CD4-positive, alpha-beta memory T cell (primary cell): Measurements from ENCODE around the gene RAPGEF1. TPM values are rescaled to one million over a fixed set of nuclear protein-coding genes. Genes with fewer than 3 reads are reported as not detected.
A peak's percentile ranks its signal among the peaks of the same experiment; 100 is the strongest.

Experiments
- CTCF ChIA-PET: fragments of 350-600 bp; sonication (Branson Sonifier 250); formaldehyde crosslinking; loops from one replicate; lab custom pipeline; 2021; ENCODE audit warnings: inconsistent platforms; ENCODE audit not compliant: partially characterized antibody; lab: Charles Lee
- POLR2A ChIA-PET: fragments of 350-600 bp; sonication (Branson Sonifier 250); formaldehyde crosslinking; loops from one replicate; lab custom pipeline; 2021; ENCODE audit not compliant: partially characterized antibody; lab: Charles Lee
- DNase-seq, 5 donors: peaks; one replicate each; pipeline versions ENCODE4 v3.0.0 to v3.0.0-alpha.2; 2020 to 2022; ENCODE audit warnings: mixed read lengths in 1 of 5
- H3K27ac ChIP-seq: one replicate; pipeline ENCODE4 v1.7.0; 2013; ENCODE audit warnings: low read depth, low read length
- H3K27me3 ChIP-seq: 2 replicates; pipeline ENCODE4 v1.7.0; 2013; ENCODE audit warnings: mild to moderate bottlenecking, low read length, moderate library complexity; ENCODE audit not compliant: insufficient read depth
- H3K36me3 ChIP-seq: 2 replicates; pipeline ENCODE4 v1.7.0; 2013; ENCODE audit warnings: mild to moderate bottlenecking, low read length, moderate library complexity; ENCODE audit not compliant: insufficient read depth
- H3K4me1 ChIP-seq: 2 replicates; pipeline ENCODE4 v1.7.0; 2013; ENCODE audit warnings: mild to moderate bottlenecking, low read length, moderate library complexity; ENCODE audit not compliant: insufficient read depth
- H3K4me3 ChIP-seq, 2 donors: one replicate each; pipeline ENCODE4 v1.7.0; 2013; ENCODE audit warnings: low read length in 2 of 2, mild to moderate bottlenecking in 1 of 2
- H3K9me3 ChIP-seq, 2 donors: one replicate each; pipeline ENCODE4 v1.7.0; 2013; ENCODE audit warnings: low read length in 2 of 2, control low read depth in 1 of 2; ENCODE audit not compliant: control insufficient read depth in 1 of 2
- H3K27ac Mint-ChIP-seq, 7 donors: one replicate each; pipeline ENCODE4 v1.8.0; 2020 to 2021; ENCODE audit warnings: mixed read lengths in 7 of 7, mild to moderate bottlenecking in 6 of 7, inconsistent platforms in 3 of 7, moderate library complexity in 3 of 7
- H3K27me3 Mint-ChIP-seq, 2 donors: one replicate each; pipeline ENCODE4 v1.8.0; 2020 to 2021; ENCODE audit warnings: mixed read lengths in 2 of 2
- H3K36me3 Mint-ChIP-seq, 2 donors: one replicate each; pipeline ENCODE4 v1.8.0; 2020 to 2021; ENCODE audit warnings: mixed read lengths in 2 of 2, inconsistent platforms in 1 of 2, mild to moderate bottlenecking in 1 of 2
- H3K4me1 Mint-ChIP-seq, 4 donors: one replicate each; pipeline ENCODE4 v1.8.0; 2020 to 2021; ENCODE audit warnings: mixed read lengths in 4 of 4, mild to moderate bottlenecking in 1 of 4
- H3K4me3 Mint-ChIP-seq, 8 donors: one replicate each; pipeline ENCODE4 v1.8.0; 2020 to 2021; ENCODE audit warnings: mixed read lengths in 8 of 8, mild to moderate bottlenecking in 7 of 8, moderate library complexity in 6 of 8, inconsistent platforms in 3 of 8
- H3K9me3 Mint-ChIP-seq, 8 donors: one replicate each; pipeline ENCODE4 v1.8.0; 2020 to 2021; ENCODE audit warnings: mixed read lengths in 8 of 8, mild to moderate bottlenecking in 5 of 8, inconsistent platforms in 3 of 8, moderate library complexity in 1 of 8
- intact Hi-C: fragments of 100-400 bp; cut with micrococcal nuclease; formaldehyde crosslinking; loops from one replicate; pipeline ENCODE4 v1.15.1; 2023
- polyA plus RNA-seq, 2 donors: library from polyadenylated mRNA; unstranded; fragments of 300-500 nt; fragmentation: Illumina TruSeq; gene quantifications; one replicate each; pipeline ENCODE4 v1.2.3, GENCODE V29; 2021
- total RNA-seq, 2 experiments: library from RNA; stranded (reverse); gene quantifications; one replicate each; pipeline ENCODE4 v1.2.3, GENCODE V29; 2021

Gene RAPGEF1
- total and polyA plus RNA-seq, 4 experiments from 2014 or later = 1.5 to 149 (median 76.2) TPM

DNA sequence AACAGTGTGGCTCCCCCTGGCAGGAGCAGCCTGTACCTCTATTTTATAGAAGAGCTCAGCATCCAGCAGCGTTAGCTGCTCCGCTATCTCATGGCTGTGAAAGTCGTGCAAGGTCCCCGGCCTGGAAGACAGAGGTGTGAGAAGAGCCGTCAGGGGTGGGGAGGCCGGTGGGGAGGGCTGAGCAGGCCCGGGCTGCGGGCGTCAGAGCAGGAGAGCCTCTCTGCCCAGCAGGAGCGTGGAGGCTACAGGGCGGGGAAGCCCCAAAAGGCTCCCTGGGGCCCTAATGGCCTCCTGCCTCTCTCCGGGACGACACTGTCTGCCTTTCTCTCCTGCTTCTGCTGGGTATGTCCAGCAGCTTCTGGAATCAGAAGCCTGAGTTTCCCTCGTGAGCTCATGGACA is 152.0 kb downstream of the RAPGEF1 start:
- peaks cover 56% of the 10 kb centered on the region for H3K36me3 ChIP-seq
- no peak overlapping the region for H3K4me3 ChIP-seq
- Mint-ChIP-seq H3K27me3 (no peaks in the 10 kb centered on the region), H3K4me3 (no peak overlapping the region), H3K36me3 (peaks cover 26 to 59% of the 10 kb centered on the region in 2 donors), H3K9me3 (peaks cover 0 to 5% (median 0%) of the 10 kb centered on the region in 8 donors), H3K4me1 (peaks cover 38 to 75% (median 49%) of the 10 kb centered on the region in 4 donors), H3K27ac (peak overlapping the region in 4 of 7 donors; percentile 21 to 90 (median 66))
- ChIA-PET POLR2A (interaction anchor here (1.0 to 5.6 kb wide), 2 partner anchors 145 to 151 kb away, joined by 3 to 26 read pairs; no protein-coding TSS in a partner anchor), CTCF (interaction anchor here (0.6 to 8.8 kb wide), 2 partner anchors 145 to 153 kb away, joined by 3 to 186 read pairs; partner anchors contain the start of gene RAPGEF1)
- H3K27me3 ChIP-seq = no peaks in the 10 kb centered on the region
- no peak for DNase-seq
- peaks cover 49% of the 10 kb centered on the region for H3K4me1 ChIP-seq
- no peak overlapping the region for H3K27ac ChIP-seq
- no peaks in the 10 kb centered on the region for H3K9me3 ChIP-seq
- intact Hi-C loops = no loop called here

DNA sequence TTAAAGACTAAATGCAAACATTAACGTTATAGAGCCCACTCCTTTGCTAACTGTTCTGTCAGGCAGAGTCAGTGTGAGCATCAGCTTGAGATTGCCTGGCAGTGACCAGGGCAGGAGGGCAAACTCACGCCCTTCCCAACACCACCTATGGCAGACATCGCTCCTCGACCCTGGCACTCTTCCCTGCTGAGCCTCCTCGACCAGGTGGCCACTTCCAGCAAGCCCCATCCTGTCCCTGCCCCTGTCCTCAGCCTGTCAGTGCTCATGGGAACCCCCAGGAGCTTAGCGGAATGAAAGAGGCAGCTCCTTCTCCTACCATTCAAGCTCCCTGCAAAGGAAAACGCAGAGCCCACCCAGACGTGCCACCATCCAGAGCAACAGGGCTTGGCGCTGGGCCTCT is 152.5 kb downstream of the RAPGEF1 start:
- ChIA-PET POLR2A (interaction anchor here (1.0 kb wide), 1 partner anchor 152 kb away, joined by 3 read pairs; no protein-coding TSS in a partner anchor), CTCF (interaction anchor here (0.6 to 8.8 kb wide), 2 partner anchors 145 to 154 kb away, joined by 3 to 186 read pairs; partner anchors contain the start of gene RAPGEF1)
- H3K27ac Mint-ChIP-seq = peak overlapping the region; percentile 23 to 90 (median 82)
- Histone ChIP-seq H3K9me3 (no peaks in the 10 kb centered on the region), H3K4me1 (peaks cover 49% of the 10 kb centered on the region), H3K27me3 (no peaks in the 10 kb centered on the region), H3K4me3 (no peak overlapping the region), H3K27ac (no peak overlapping the region), H3K36me3 (peaks cover 62% of the 10 kb centered on the region)
- no peak for DNase-seq
- peaks cover 0 to 5% (median 0%) of the 10 kb centered on the region in 8 donors for H3K9me3 Mint-ChIP-seq
- intact Hi-C loops = no loop called here
- H3K4me1 Mint-ChIP-seq = peaks cover 38 to 73% (median 49%) of the 10 kb centered on the region in 4 donors
- H3K4me3 Mint-ChIP-seq = peak overlapping the region in 5 of 8 donors; percentile 1 to 43 (median 34)
- peaks cover 28 to 58% of the 10 kb centered on the region in 2 donors for H3K36me3 Mint-ChIP-seq
- H3K27me3 Mint-ChIP-seq = no peaks in the 10 kb centered on the region

DNA sequence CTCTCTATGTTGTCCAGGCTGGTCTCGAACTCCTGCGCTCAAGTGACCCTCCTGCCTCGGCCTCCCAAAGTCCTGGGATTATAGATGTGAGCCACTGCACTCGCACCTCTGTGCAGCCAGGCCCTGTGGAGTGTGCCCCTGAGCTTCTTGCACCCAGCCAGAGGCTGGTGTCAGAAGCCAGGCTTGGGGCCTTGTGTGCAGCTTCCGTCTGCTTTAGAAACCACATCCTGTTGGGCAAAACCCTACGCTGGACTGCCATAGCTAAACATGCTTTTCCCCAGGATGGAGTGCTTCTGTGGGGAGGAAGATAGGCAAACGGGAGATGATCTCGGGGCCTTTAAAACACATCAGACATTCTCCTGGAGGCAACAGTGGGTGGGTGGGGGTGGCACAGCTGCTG is 154.5 kb downstream of the RAPGEF1 start:
- peaks cover 24 to 57% (median 32%) of the 10 kb centered on the region in 4 donors for H3K4me1 Mint-ChIP-seq
- H3K27me3 Mint-ChIP-seq = no peaks in the 10 kb centered on the region
- CTCF ChIA-PET = interaction anchor here (0.7 to 2.2 kb wide), 18 partner anchors 9 to 235 kb away, joined by 3 to 16 read pairs (median 4); partner anchors contain the start of gene RAPGEF1

DNA sequence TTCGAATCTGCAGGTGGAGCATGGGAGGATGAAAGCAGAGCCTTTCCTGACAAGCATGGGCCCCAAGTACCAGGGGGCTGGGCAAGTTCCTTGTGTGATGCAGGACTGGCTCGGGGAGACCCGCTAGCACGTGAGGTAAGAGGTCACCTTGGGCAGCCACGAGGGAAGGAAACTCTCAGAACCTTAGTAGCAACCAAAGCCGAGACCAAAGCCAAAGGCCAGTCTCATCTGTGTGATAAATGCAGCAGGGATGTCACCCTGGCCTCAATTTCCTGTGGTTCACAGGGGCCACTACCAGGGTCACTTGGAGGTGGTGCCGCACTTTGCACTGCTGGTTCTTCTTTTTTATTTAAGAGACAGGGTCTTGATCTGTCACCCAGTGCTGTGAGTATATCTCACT is 155.0 kb downstream of the RAPGEF1 start:
- peak in 1 of 5 donors; percentile 46 for DNase-seq
- Histone ChIP-seq H3K27me3 (no peaks in the 10 kb centered on the region), H3K4me3 (peak overlapping the region in 1 of 2 donors; percentile 26), H3K27ac (peak overlapping the region; percentile 6), H3K4me1 (peaks cover 29% of the 10 kb centered on the region), H3K9me3 (no peaks in the 10 kb centered on the region), H3K36me3 (peaks cover 59% of the 10 kb centered on the region)
- Mint-ChIP-seq H3K27ac (peak overlapping the region; percentile 85 to 97 (median 92)), H3K27me3 (no peaks in the 10 kb centered on the region), H3K4me1 (peaks cover 20 to 52% (median 28%) of the 10 kb centered on the region in 4 donors), H3K36me3 (peaks cover 42 to 57% of the 10 kb centered on the region in 2 donors), H3K9me3 (peaks cover 0 to 9% (median 0%) of the 10 kb centered on the region in 8 donors), H3K4me3 (peak overlapping the region in 7 of 8 donors; percentile 69 to 87 (median 78))
- intact Hi-C loops = no loop called here
- POLR2A ChIA-PET = interaction anchor here (0.7 to 1.9 kb wide), 16 partner anchors 10 to 307 kb away, joined by 3 to 21 read pairs (median 5); partner anchors contain the start of gene RAPGEF1
- CTCF ChIA-PET = interaction anchor here (0.7 to 2.2 kb wide), 14 partner anchors 10 to 235 kb away, joined by 3 to 16 read pairs (median 4); partner anchors contain the start of gene RAPGEF1

More for the DNA sequence above, 154.5 kb downstream of the RAPGEF1 start:
- DNase-seq = peak; percentile 56 to 77 (median 60)
- Histone ChIP-seq H3K9me3 (no peaks in the 10 kb centered on the region), H3K27me3 (no peaks in the 10 kb centered on the region), H3K4me3 (no peak overlapping the region), H3K27ac (peak overlapping the region; percentile 6), H3K36me3 (peaks cover 58% of the 10 kb centered on the region), H3K4me1 (peaks cover 35% of the 10 kb centered on the region)
- POLR2A ChIA-PET = interaction anchor here (0.7 to 1.9 kb wide), 17 partner anchors 9 to 307 kb away, joined by 3 to 21 read pairs (median 5); partner anchors contain the start of gene RAPGEF1
- Mint-ChIP-seq H3K4me3 (peak overlapping the region; percentile 67 to 87 (median 78)), H3K36me3 (peaks cover 41 to 56% of the 10 kb centered on the region in 2 donors), H3K27ac (peak overlapping the region; percentile 85 to 97 (median 92)), H3K9me3 (peaks cover 0 to 9% (median 0%) of the 10 kb centered on the region in 8 donors)
- intact Hi-C loops = no loop called here

DNA sequence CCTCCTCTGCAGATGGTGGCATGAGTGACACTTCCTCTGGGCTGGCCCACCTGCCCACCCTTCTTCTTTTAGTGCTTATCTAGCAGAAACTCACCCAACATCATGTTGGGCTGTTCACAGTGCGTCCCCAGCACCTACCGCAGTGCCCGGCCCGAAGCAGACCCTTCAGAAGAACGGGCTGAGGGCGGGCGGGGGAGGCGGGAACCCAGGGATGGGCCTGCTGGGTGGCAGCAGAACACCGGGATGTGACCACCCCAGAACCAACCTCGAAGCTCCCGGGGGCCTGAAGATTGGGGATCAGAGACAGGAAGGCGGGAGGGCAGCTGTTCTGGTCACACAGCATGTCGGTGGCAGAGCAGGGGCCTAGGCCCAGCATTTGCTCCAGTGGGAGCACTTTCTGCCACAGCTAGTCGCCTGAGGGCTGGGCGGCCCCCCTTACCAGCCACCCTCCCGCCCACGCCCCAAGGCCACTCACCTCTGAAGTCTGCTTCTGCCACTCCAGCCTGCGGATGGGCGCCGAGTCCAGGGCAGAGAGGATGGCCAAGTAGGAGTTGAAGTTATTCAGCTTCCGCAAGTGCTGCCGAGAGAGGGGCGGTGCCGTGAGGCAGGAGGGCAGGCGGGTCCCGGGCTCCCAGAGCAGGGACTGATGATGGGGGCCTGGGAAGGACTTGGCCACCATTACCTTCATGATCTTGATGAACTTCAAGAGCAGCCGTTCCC is 155.9 kb downstream of the RAPGEF1 start:
- Mint-ChIP-seq H3K4me1 (peaks cover 25 to 55% (median 33%) of the 10 kb centered on the region in 4 donors), H3K36me3 (peaks cover 48 to 63% of the 10 kb centered on the region in 2 donors), H3K9me3 (peaks cover 0 to 9% (median 0%) of the 10 kb centered on the region in 8 donors), H3K27me3 (no peaks in the 10 kb centered on the region), H3K4me3 (no peak overlapping the region), H3K27ac (peak overlapping the region in 3 of 7 donors; percentile 61 to 94 (median 91))
- H3K4me3 ChIP-seq = no peak overlapping the region
- no peaks in the 10 kb centered on the region for H3K27me3 ChIP-seq
- POLR2A ChIA-PET = interaction anchor here (1.8 to 1.9 kb wide), 2 partner anchors 149 to 160 kb away, joined by 18 to 21 read pairs; no protein-coding TSS in a partner anchor
- intact Hi-C loops = no loop called here
- no peak for DNase-seq
- H3K9me3 ChIP-seq = no peaks in the 10 kb centered on the region
- H3K27ac ChIP-seq = peak overlapping the region; percentile 6
- peaks cover 59% of the 10 kb centered on the region for H3K36me3 ChIP-seq
- CTCF ChIA-PET = interaction anchor here (0.5 to 2.2 kb wide), 6 partner anchors 24 to 405 kb away, joined by 3 to 16 read pairs (median 6); partner anchors contain the start of gene RAPGEF1
- H3K4me1 ChIP-seq = peaks cover 34% of the 10 kb centered on the region

DNA sequence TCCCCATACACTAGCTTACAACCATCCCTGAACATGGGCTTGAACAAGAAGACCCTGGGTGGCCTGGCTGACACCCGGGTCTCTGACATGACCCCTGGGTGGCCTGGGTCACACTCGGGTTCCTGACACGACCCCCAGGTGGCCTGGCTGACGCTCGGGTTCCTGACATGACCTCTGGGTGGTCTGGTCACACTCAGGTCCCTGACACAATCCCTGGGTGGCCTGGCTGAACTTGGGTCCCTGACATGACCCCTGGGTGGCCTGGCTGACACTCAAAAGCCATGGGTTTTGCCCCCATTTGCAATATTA is 156.6 kb downstream of the RAPGEF1 start:
- ChIA-PET POLR2A (no interaction called here), CTCF (no interaction called here)
- no peak overlapping the region for H3K27ac ChIP-seq
- no peaks in the 10 kb centered on the region for H3K9me3 ChIP-seq
- H3K4me3 Mint-ChIP-seq = peak overlapping the region in 1 of 8 donors; percentile 32
- H3K4me1 ChIP-seq = peaks cover 41% of the 10 kb centered on the region
- intact Hi-C loops = no loop called here
- H3K27ac Mint-ChIP-seq = peak overlapping the region in 5 of 7 donors; percentile 4 to 81 (median 36)
- H3K36me3 ChIP-seq = peaks cover 54% of the 10 kb centered on the region
- no peaks in the 10 kb centered on the region for H3K27me3 ChIP-seq
- no peak for DNase-seq
- H3K4me1 Mint-ChIP-seq = peaks cover 30 to 62% (median 39%) of the 10 kb centered on the region in 4 donors
- peaks cover 48 to 65% of the 10 kb centered on the region in 2 donors for H3K36me3 Mint-ChIP-seq
- H3K27me3 Mint-ChIP-seq = no peaks in the 10 kb centered on the region
- peaks cover 0 to 9% (median 0%) of the 10 kb centered on the region in 8 donors for H3K9me3 Mint-ChIP-seq
- no peak overlapping the region for H3K4me3 ChIP-seq
